ENCODE data around the gene GMDS.

DNA sequence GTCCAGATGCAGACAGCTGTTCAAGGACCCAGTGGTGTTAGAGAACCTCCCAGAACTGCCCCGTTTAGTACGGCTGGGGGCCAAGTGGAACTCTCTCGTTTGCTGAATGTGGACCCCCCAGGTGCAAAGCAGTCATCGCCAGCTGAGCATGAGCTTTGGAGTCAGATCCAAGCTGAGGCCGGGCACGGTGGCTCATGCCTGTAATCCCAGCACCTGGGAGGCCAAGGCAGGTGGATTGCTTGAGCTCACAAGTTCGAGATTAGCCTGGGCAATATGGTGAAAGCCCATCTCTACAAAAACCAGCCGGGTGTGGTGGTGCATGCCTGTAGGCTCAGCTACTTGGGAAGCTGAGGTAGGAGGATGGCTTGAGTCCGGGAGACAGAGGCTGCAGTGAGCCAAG is 606.0 kb downstream of the GMDS start:
- no peak for TF ChIP-seq EZH2 (IDR thresholded peaks at IDR 0.05; ENCODE audit: borderline replicate concordance, low read depth, low read length, severe bottlenecking)
- TF ChIP-seq, protein P1, sequence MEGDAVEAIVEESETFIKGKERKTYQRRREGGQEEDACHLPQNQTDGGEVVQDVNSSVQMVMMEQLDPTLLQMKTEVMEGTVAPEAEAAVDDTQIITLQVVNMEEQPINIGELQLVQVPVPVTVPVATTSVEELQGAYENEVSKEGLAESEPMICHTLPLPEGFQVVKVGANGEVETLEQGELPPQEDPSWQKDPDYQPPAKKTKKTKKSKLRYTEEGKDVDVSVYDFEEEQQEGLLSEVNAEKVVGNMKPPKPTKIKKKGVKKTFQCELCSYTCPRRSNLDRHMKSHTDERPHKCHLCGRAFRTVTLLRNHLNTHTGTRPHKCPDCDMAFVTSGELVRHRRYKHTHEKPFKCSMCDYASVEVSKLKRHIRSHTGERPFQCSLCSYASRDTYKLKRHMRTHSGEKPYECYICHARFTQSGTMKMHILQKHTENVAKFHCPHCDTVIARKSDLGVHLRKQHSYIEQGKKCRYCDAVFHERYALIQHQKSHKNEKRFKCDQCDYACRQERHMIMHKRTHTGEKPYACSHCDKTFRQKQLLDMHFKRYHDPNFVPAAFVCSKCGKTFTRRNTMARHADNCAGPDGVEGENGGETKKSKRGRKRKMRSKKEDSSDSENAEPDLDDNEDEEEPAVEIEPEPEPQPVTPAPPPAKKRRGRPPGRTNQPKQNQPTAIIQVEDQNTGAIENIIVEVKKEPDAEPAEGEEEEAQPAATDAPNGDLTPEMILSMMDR (IDR thresholded peaks at IDR 0.05; ENCODE audit: borderline replicate concordance, extremely low read depth, low read length, poor library complexity, severe bottlenecking) = no peak

Data from DND-41 (cell line).